HG02623 (cell line): Measurements from ENCODE around the gene GTF2IRD2.
"Not testable (repeated sequence)": the region's sequence is repeated elsewhere in the genome, so short reads cannot be mapped to it uniquely, and the experiment has no call there.

Source experiments
- ATAC-seq: cut with Tn5 transposase; IDR thresholded peaks from one replicate; pipeline ENCODE4 v1.9.1; 2021; ENCODE audit warnings: moderate library complexity; ENCODE audit not compliant: unreplicated experiment

The GTF2IRD2 gene

GRCh38 chr7:74788369-74789150, 62.8 kb downstream of the GTF2IRD2 start:
- peak; percentile 86 for ATAC-seq

GRCh38 chr7:74783595-74783994, 67.8 kb downstream of the GTF2IRD2 start:
- not testable (repeated sequence) for ATAC-seq

- not testable (repeated sequence) for ATAC-seq
Measured at GRCh38 chr7:74781746-74782145, 69.7 kb downstream of the GTF2IRD2 start.

- not testable (repeated sequence) for ATAC-seq
Measured at GRCh38 chr7:74779053-74779452, 72.4 kb downstream of the GTF2IRD2 start.

- peak; percentile 35 for ATAC-seq
Measured at GRCh38 chr7:74775111-74775510, 76.3 kb downstream of the GTF2IRD2 start.

- ATAC-seq = peak; percentile 65
Measured at GRCh38 chr7:74773760-74774750, 77.3 kb downstream of the GTF2IRD2 start, which contains the start of gene NCF1. TSS of gene NCF1 (plus strand) at chr7:74774011. CDS start at chr7:74774032, 21 bp downstream.

- not testable (repeated sequence) for ATAC-seq
Measured at GRCh38 chr7:74772093-74772492, 79.3 kb downstream of the GTF2IRD2 start.

GRCh38 chr7:74770062-74770461, 81.3 kb downstream of the GTF2IRD2 start:
- not testable (repeated sequence) for ATAC-seq

GRCh38 chr7:74766991-74767390, 84.4 kb downstream of the GTF2IRD2 start:
- not testable (repeated sequence) for ATAC-seq

GRCh38 chr7:74766509-74766908, 84.9 kb downstream of the GTF2IRD2 start:
- ATAC-seq = not testable (repeated sequence)

GRCh38 chr7:74765205-74765918, 86.0 kb downstream of the GTF2IRD2 start:
- ATAC-seq = not testable (repeated sequence)

- not testable (repeated sequence) for ATAC-seq
Measured at GRCh38 chr7:74758982-74759381, 92.4 kb downstream of the GTF2IRD2 start.

GRCh38 chr7:74758268-74758667, 93.1 kb downstream of the GTF2IRD2 start:
- not testable (repeated sequence) for ATAC-seq

- ATAC-seq = not testable (repeated sequence)
Measured at GRCh38 chr7:74756673-74757072, 94.7 kb downstream of the GTF2IRD2 start.

- not testable (repeated sequence) for ATAC-seq
Measured at GRCh38 chr7:74753921-74754482, 97.4 kb downstream of the GTF2IRD2 start.
